Epithelial cell of proximal tubule (primary cell): ENCODE data around the gene MMEL1. TPM values are rescaled to one million over a fixed set of nuclear protein-coding genes. Genes with fewer than 3 reads are reported as not detected.
"Not testable (repeated sequence)": the region's sequence is repeated elsewhere in the genome, so short reads cannot be mapped to it uniquely, and the experiment has no call there.

Experiments
- DNase-seq: peaks from one replicate; pipeline ENCODE4 v3.0.0-alpha.2; 2011; ENCODE audit warnings: low read depth
- H3K4me3 ChIP-seq: 2 replicates; pipeline ENCODE4 v1.5.1; 2011; ENCODE audit warnings: low read depth, mild to moderate bottlenecking, low read length
- CTCF ChIP-seq: conservative IDR thresholded peaks from 2 replicates; pipeline ENCODE4 v1.5.1; 2012; ENCODE audit warnings: low read depth, mild to moderate bottlenecking, low read length
- total RNA-seq: library from RNA; depleted of rRNA; stranded (reverse); fragments of >200 nt; gene quantifications from 2 replicates; pipeline ENCODE4 v1.2.3, GENCODE V29; 2015

Gene MMEL1
- total RNA-seq, 1 donor from 2014 or later, result not detected

DNA sequence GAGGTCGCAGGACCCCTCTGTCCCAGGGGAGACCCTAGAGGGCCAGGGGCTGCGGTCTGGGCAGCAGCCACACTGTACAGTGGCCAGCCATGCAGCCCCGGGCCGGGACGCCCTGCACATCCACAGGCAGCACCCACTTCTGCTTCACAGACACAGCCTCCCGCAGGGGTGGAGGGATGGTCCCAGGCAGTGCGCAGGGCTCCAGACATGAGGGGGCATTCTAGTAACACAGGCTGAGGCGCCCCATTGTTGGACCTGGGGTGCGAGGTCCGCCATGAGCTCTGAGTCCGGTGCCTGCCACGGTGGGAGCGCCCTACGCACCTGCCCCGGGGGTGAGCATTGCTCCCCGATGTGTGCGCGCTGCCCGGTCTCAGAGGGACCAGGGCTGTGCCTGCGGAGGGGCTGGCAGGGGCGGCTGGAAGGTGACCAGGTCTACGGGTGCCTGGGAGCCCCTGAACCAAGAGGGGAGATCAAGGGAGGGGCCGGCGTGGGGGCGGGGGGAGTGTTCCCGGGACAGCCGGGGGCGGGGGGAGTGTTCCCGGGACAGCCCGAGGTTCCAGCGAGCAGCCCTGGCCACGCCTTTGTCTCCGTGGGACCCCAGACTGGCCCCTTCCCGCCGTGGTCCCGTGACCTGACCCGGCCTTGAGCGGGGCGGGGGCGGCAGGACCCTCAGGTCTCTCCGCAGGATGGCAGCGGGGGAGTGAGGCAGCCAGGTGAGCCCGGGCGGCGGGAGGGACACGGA, 4.5 kb downstream of the MMEL1 start:
- no peak overlapping the region for H3K4me3 ChIP-seq
- DNase-seq, result no peak
- no peak for TF ChIP-seq CTCF

DNA sequence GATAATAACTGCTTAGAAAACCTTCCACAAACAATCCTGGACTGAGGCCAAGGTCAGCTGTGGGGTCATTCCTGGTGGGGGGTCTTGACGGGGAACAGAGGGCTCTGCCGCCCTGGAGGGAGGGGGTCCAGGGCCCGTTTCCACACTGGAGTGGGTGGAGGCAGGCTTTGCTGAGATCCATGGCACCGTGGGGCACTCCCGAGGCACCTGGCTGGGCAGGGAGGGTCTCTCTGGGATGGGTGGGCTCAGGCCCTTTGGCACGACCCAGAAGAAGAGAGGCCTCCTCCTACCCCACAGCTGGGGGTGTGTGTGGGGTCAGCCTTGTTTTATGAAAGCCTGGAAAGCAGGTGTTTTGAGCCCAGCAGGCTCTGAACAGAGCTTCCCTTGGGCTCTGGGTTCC, 5.1 kb downstream of the MMEL1 start:
- no peak overlapping the region for H3K4me3 ChIP-seq
- no peak for DNase-seq
- no peak for TF ChIP-seq CTCF

GRCh38 chr1:2625748-2626147, 7.1 kb downstream of the MMEL1 start:
- DNase-seq, H3K4me3 ChIP-seq: not testable (repeated sequence)

DNA sequence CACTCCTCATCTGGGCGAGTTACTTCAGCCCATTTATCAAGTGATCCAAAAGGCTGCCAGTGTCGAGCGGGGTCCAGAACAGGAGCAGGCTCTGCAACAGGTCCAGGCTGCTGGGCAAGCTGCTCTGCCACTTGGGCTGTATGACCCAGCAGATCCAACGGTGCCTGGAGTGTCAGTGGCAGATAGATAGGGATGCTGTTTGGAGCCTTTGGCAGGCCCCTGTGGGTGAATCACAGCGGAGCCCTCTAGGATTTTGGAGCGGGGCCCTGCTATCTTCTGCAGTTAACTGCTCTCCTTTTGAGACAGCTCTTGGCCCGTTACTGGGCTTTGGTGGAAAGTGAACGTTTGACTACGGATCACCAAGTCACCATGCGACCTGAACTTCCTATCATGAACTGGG, 7.5 kb downstream of the MMEL1 start:
- no peak for TF ChIP-seq CTCF
- no peak for DNase-seq
- H3K4me3 ChIP-seq, result no peak overlapping the region

- H3K4me3 ChIP-seq, result no peak overlapping the region
- no peak for DNase-seq
- TF ChIP-seq CTCF, result no peak
Measured at GRCh38 chr1:2624735-2625300, 8.0 kb downstream of the MMEL1 start.

GRCh38 chr1:2623571-2624337, 9.1 kb downstream of the MMEL1 start:
- TF ChIP-seq CTCF, result no peak
- DNase-seq, result no peak
- no peak overlapping the region for H3K4me3 ChIP-seq

GRCh38 chr1:2617971-2618470, 14.8 kb downstream of the MMEL1 start:
- DNase-seq, result no peak
- no peak for TF ChIP-seq CTCF
- H3K4me3 ChIP-seq, result no peak overlapping the region
